ENCODE measurements around the gene CD164. TPM values are rescaled to one million over a fixed set of nuclear protein-coding genes. Genes with fewer than 3 reads are reported as not detected.

Gene CD164
- total and polyA plus RNA-seq, 2 of the 13 experiments (the other 11 are each of a cell fraction or from before 2014, with no cell fraction given), result 222 to 293 TPM

- FAIRE-seq, result no peak
- peaks cover 23% of the 10 kb centered on the region for H3K4me1 ChIP-seq (ENCODE audit: insufficient read depth, low read length)
- ATAC-seq, result no peak
- peaks cover 20 to 60% of the 10 kb centered on the region in 2 experiments for H3K36me3 ChIP-seq (replicated peaks in 1 of 2; ENCODE audit: control insufficient read depth in 1 of 2, insufficient read depth in 2 of 2, low read length in 2 of 2)
- no peak overlapping the region for H3K27ac ChIP-seq (ENCODE audit: extremely low read length, insufficient read depth, low read length)
- no peak overlapping the region for H3K4me2 ChIP-seq (ENCODE audit: low read depth, low read length)
- POLR2A ChIA-PET, result no interaction called here
- no peaks in the 10 kb centered on the region for H3K9me3 ChIP-seq (ENCODE audit: low read length)
- H3K4me3 ChIP-seq (replicated peaks in 1 of 3; ENCODE audit: insufficient read depth in 1 of 3, low read depth in 2 of 3, low read length in 3 of 3), result no peak overlapping the region
- CTCF ChIA-PET (ENCODE audit: low intra/inter-chr PET ratio, low total read pairs), result no interaction called here
- intact Hi-C loops (cut with micrococcal nuclease; ENCODE audit: unreplicated experiment), result no loop called here
- H2AFZ ChIP-seq (ENCODE audit: low read length), result no peak overlapping the region
- H3K79me2 ChIP-seq (ENCODE audit: insufficient read depth, low read length), result peaks cover 69% of the 10 kb centered on the region
- DNase-seq (ENCODE audit: low spot score), result no peak
- WGBS (ENCODE audit: low lambda C conversion rate), result 95% methylated on average over 3 of the region's 3 CpGs
- H3K9ac ChIP-seq (ENCODE audit: insufficient read depth, low read depth, low read length), result no peak overlapping the region
- BruUV-seq (replicated peaks), result no TSS peak
- in situ Hi-C loops (cut with HindIII; ENCODE audit: extremely low pct_ligation_motif_present, low pct_unique_long_range_greater_than_20kb), result no loop called here
- peaks cover 45% of the 10 kb centered on the region for H4K20me1 ChIP-seq (ENCODE audit: insufficient read depth, low read length)
- TF ChIP-seq ARID2 (CRISPR knock-in tag; IDR thresholded peaks at IDR 0.05; ENCODE audit: borderline replicate concordance) (no peak), ZNF432 (CRISPR knock-in tag; IDR thresholded peaks at IDR 0.05; ENCODE audit: borderline replicate concordance) (no peak), ZNF720 (CRISPR knock-in tag; IDR thresholded peaks at IDR 0.05) (no peak), ZFP91 (CRISPR knock-in tag; IDR thresholded peaks at IDR 0.05; ENCODE audit: borderline replicate concordance) (no peak), MBD4 (IDR thresholded peaks at IDR 0.05; ENCODE audit: borderline replicate concordance, low read length) (no peak), RARA (CRISPR knock-in tag; IDR thresholded peaks at IDR 0.05) (no peak), MATR3 (CRISPR knock-in tag; IDR thresholded peaks at IDR 0.05) (no peak), TEAD3 (CRISPR knock-in tag; optimal IDR thresholded peaks at IDR 0.05; ENCODE audit: borderline replicate concordance) (no peak), DNMT1 (CRISPR knock-in tag; IDR thresholded peaks at IDR 0.05) (no peak), STAG1 (CRISPR knock-in tag; IDR thresholded peaks at IDR 0.05) (no peak), NCOA1 (CRISPR knock-in tag; IDR thresholded peaks at IDR 0.05) (no peak), ZXDC (CRISPR knock-in tag; IDR thresholded peaks at IDR 0.05) (no peak), ZNF670 (CRISPR knock-in tag; IDR thresholded peaks at IDR 0.05; ENCODE audit: borderline replicate concordance) (no peak), FOXO4 (CRISPR knock-in tag; conservative IDR thresholded peaks at IDR 0.05) (no peak), KAT8 (CRISPR knock-in tag; IDR thresholded peaks at IDR 0.05) (no peak)
- no peaks in the 10 kb centered on the region; a peak in 1 of 5 replicates for H3K27me3 ChIP-seq (ENCODE audit: control insufficient read depth in 1 of 2, insufficient read depth in 2 of 2, low read length in 2 of 2)
Measured at GRCh38 chr6:109377717-109378116, 4.5 kb downstream of the CD164 start.

Measured in HepG2 (cell line).